ENCODE data around the gene NEAT1.

GRCh38 chr11:65384301-65384889, 38.2 kb upstream of the NEAT1 start:
- TF ChIP-seq RAD21 (IDR thresholded peaks at IDR 0.05 in 1 of 2, conservative IDR thresholded peaks at IDR 0.05 in 1 of 2; ENCODE audit: low read depth in 2 of 2, low read length in 2 of 2) (no peak), RNF2 (IDR thresholded peaks at IDR 0.05; ENCODE audit: borderline replicate concordance, low read depth, low read length, missing control alignments, poor library complexity, severe bottlenecking) (no peak), CTCF (IDR thresholded peaks at IDR 0.05; ENCODE audit: control extremely low read depth in 1 of 3, insufficient read depth in 1 of 3, low read depth in 1 of 3, low read length in 3 of 3) (no peak)

Measured in H1 (cell line).